Tibial nerve (tissue), 4 donors: Measurements from ENCODE around the gene SYNPO2.

Experiments
- EP300 ChIP-seq, 2 donors: sonication (generic); formaldehyde crosslinking; IDR thresholded peaks; one replicate each; pipeline ENCODE4 v1.6.1; 2017; ENCODE audit warnings: antibody characterized with exemption in 2 of 2, mild to moderate bottlenecking in 1 of 2
- POLR2A ChIP-seq, 2 donors: fragments of 450-650 bp; IDR thresholded peaks; one replicate each; pipeline ENCODE4 v1.6.1; 2017; ENCODE audit warnings: antibody characterized with exemption in 2 of 2, mild to moderate bottlenecking in 2 of 2, moderate library complexity in 2 of 2
- TF ChIP-seq, protein P1 (sequence below), 5 experiments: fragments of 200-600 bp in 3 of 5; fragments of 450-650 bp in 2 of 5; sonication (generic) in 3 of 5; IDR thresholded peaks; one replicate each; pipeline ENCODE4 v1.5.1; 2016 to 2019; ENCODE audit warnings: antibody characterized with exemption in 5 of 5, mild to moderate bottlenecking in 3 of 5, moderate library complexity in 2 of 5

GRCh38 chr4:118848901-118849300 is 39.8 kb upstream of the SYNPO2 start:
- TF ChIP-seq EP300 (IDR thresholded peaks at IDR 0.05) (no peak), POLR2A (IDR thresholded peaks at IDR 0.05) (no peak)
- TF ChIP-seq, protein P1, sequence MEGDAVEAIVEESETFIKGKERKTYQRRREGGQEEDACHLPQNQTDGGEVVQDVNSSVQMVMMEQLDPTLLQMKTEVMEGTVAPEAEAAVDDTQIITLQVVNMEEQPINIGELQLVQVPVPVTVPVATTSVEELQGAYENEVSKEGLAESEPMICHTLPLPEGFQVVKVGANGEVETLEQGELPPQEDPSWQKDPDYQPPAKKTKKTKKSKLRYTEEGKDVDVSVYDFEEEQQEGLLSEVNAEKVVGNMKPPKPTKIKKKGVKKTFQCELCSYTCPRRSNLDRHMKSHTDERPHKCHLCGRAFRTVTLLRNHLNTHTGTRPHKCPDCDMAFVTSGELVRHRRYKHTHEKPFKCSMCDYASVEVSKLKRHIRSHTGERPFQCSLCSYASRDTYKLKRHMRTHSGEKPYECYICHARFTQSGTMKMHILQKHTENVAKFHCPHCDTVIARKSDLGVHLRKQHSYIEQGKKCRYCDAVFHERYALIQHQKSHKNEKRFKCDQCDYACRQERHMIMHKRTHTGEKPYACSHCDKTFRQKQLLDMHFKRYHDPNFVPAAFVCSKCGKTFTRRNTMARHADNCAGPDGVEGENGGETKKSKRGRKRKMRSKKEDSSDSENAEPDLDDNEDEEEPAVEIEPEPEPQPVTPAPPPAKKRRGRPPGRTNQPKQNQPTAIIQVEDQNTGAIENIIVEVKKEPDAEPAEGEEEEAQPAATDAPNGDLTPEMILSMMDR (IDR thresholded peaks at IDR 0.05): no peak
